ENCODE measurements around the gene GREM2.

Gene GREM2

GRCh38 chr1:240619906-240620621 is 8.1 kb upstream of the GREM2 start:
- in situ Hi-C loops (cut with MboI; ENCODE audit: low pct_unique_long_range_greater_than_20kb, low sequenced_read_pairs, unreplicated experiment) = no loop called here
- TF ChIP-seq, protein P1, sequence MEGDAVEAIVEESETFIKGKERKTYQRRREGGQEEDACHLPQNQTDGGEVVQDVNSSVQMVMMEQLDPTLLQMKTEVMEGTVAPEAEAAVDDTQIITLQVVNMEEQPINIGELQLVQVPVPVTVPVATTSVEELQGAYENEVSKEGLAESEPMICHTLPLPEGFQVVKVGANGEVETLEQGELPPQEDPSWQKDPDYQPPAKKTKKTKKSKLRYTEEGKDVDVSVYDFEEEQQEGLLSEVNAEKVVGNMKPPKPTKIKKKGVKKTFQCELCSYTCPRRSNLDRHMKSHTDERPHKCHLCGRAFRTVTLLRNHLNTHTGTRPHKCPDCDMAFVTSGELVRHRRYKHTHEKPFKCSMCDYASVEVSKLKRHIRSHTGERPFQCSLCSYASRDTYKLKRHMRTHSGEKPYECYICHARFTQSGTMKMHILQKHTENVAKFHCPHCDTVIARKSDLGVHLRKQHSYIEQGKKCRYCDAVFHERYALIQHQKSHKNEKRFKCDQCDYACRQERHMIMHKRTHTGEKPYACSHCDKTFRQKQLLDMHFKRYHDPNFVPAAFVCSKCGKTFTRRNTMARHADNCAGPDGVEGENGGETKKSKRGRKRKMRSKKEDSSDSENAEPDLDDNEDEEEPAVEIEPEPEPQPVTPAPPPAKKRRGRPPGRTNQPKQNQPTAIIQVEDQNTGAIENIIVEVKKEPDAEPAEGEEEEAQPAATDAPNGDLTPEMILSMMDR (IDR thresholded peaks at IDR 0.05; ENCODE audit: extremely low read depth, insufficient read depth, missing control alignments) = no peak
- no peak for DNase-seq (ENCODE audit: low spot score)

GRCh38 chr1:240619357-240619756 is 7.4 kb upstream of the GREM2 start:
- in situ Hi-C loops (cut with MboI; ENCODE audit: low pct_unique_long_range_greater_than_20kb, low sequenced_read_pairs, unreplicated experiment) = no loop called here
- TF ChIP-seq, protein P1 (IDR thresholded peaks at IDR 0.05; ENCODE audit: extremely low read depth, insufficient read depth, missing control alignments) = no peak
- DNase-seq (ENCODE audit: low spot score) = no peak

DNA sequence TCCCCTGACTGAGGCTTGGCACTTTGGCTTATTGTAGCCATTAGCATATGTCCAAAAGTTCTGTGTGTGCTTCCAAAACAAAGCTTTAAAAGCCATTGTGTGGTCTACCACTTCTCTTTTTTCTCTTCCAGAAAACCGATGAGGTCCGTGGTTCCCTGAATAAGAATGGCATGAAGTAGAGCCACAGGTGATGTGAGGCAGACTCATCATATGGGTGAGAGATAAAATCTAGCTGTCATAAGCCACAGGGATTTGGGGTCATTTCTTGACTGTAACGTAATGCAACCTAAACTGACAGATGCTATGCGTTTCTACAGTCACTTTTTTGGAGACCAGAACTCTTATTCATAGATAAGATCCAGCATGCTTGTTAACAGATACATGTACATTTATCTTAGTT is 7.0 kb upstream of the GREM2 start:
- no peak for DNase-seq (ENCODE audit: low spot score)
- TF ChIP-seq, protein P1 (IDR thresholded peaks at IDR 0.05; ENCODE audit: extremely low read depth, insufficient read depth, missing control alignments) = no peak
- in situ Hi-C loops (cut with MboI; ENCODE audit: low pct_unique_long_range_greater_than_20kb, low sequenced_read_pairs, unreplicated experiment) = no loop called here

GRCh38 chr1:240616018-240616417 is 4.1 kb upstream of the GREM2 start:
- DNase-seq (ENCODE audit: low spot score) = no peak
- TF ChIP-seq, protein P1 (IDR thresholded peaks at IDR 0.05; ENCODE audit: extremely low read depth, insufficient read depth, missing control alignments) = no peak
- in situ Hi-C loops (cut with MboI; ENCODE audit: low pct_unique_long_range_greater_than_20kb, low sequenced_read_pairs, unreplicated experiment) = no loop called here

DNA sequence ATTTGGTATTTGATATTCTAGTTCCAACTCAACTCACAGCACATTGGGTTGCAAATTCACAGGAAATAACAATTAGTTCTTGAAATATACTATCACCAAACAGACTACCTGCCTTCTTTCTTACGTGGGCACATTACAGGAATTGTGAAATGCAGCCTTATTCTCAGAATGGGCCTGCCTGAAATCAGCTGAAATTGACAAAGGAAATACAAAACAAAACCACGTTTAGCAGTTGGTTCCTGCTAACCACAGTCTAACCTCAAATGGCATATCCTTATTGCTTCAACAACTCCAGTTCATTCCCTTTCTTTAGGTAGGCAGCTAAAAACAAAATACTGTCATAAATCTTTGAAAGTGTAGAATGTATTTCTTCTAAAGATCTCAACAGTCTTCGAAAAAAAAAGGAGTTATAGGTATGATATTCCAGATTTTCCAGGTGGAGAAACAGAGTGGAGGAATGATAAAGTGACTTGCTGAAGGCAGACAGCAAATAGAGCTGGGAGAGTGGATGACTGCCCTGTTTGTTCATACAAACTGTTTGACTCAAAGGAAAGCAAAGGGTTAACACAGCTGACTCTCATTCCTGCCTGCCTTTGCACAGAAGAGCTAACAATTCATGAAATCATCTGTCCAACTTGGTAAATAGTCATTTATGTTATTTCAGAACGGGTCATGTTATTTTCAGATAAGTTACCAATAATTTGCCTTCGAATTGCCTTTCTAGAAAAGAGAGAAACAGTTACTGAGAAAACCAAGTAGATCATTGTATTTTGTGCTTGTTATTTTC is 1.6 kb upstream of the GREM2 start:
- TF ChIP-seq, protein P1 (IDR thresholded peaks at IDR 0.05; ENCODE audit: extremely low read depth, insufficient read depth, missing control alignments) = no peak
- no peak for DNase-seq (ENCODE audit: low spot score)
- in situ Hi-C loops (cut with MboI; ENCODE audit: low pct_unique_long_range_greater_than_20kb, low sequenced_read_pairs, unreplicated experiment) = no loop called here

DNA sequence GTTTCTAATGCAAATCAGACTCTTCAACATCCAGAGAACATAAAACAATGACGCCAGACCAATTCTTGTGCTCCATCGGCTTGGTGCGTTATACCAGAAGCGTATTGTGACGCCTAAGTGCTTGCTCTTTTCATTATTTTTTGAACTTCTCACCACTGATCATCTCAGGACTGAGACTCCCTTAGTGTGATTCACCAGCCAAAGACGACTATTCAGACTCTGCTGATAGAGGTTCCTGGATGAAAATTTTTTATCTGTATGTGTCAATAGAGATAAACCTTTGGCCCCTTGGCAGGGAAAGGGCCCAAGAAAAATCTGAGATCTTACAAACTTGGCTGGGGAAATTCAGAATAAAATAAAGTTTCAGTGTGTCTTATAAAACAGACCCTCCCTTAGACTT is 856 bp upstream of the GREM2 start:
- no peak for DNase-seq (ENCODE audit: low spot score)
- TF ChIP-seq, protein P1 (IDR thresholded peaks at IDR 0.05; ENCODE audit: extremely low read depth, insufficient read depth, missing control alignments) = no peak
- in situ Hi-C loops (cut with MboI; ENCODE audit: low pct_unique_long_range_greater_than_20kb, low sequenced_read_pairs, unreplicated experiment) = no loop called here

Data from GM13977 (cell line).